Measurements from ENCODE around the gene TEKT3. TPM values are rescaled to one million over a fixed set of nuclear protein-coding genes. Genes with fewer than 3 reads are reported as not detected.

Gene TEKT3
- total RNA-seq, 1 experiment from 2014 or later, result not detected

DNA sequence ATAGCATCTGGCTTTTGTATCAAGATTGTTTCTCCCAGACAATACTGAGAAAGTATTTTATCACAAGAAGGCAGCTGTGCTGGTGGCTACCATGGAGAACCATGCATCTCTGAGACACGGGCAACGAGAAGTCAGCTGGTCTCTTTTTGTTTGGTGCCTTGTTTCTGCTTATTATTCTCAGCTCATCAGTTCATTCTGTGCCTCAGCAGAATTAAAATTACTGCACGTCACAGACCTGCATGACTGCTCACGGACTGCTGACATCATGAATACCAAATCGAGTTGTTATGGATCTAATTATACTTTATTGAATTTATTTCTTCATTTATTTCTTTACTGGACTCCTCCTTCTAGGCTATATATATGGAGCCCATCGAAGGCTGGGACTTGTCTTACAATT, 57.3 kb downstream of the TEKT3 start:
- intact Hi-C loops (cut with micrococcal nuclease; ENCODE audit: unreplicated experiment), result no loop called here
- Histone ChIP-seq H3F3A (ENCODE audit: insufficient read depth, low read depth) (no peaks in the 10 kb centered on the region), H3K27me3 (ENCODE audit: insufficient read depth, low read depth) (no peaks in the 10 kb centered on the region; the same call in 1 of the 2 replicates), H2AFZ (no peak overlapping the region), H3K4me3 (no peak overlapping the region), H3K9me2 (ENCODE audit: insufficient read depth) (no peaks in the 10 kb centered on the region), H3K4me1 (replicated peaks; ENCODE audit: insufficient read depth) (no peaks in the 10 kb centered on the region), H4K20me1 (ENCODE audit: insufficient read depth) (no peaks in the 10 kb centered on the region), H3K79me2 (ENCODE audit: low read depth) (no peaks in the 10 kb centered on the region), H3K27ac (no peak overlapping the region), H3K9me3 (ENCODE audit: insufficient read depth, low read depth) (no peaks in the 10 kb centered on the region), H3K36me3 (ENCODE audit: low read depth) (no peaks in the 10 kb centered on the region), H3K4me2 (no peak overlapping the region)
- POLR2A ChIA-PET (ENCODE audit: unreplicated experiment), result no interaction called here
- BruUV-seq (replicated peaks), result no TSS peak
- no peak for DNase-seq
- TF ChIP-seq, protein P1, sequence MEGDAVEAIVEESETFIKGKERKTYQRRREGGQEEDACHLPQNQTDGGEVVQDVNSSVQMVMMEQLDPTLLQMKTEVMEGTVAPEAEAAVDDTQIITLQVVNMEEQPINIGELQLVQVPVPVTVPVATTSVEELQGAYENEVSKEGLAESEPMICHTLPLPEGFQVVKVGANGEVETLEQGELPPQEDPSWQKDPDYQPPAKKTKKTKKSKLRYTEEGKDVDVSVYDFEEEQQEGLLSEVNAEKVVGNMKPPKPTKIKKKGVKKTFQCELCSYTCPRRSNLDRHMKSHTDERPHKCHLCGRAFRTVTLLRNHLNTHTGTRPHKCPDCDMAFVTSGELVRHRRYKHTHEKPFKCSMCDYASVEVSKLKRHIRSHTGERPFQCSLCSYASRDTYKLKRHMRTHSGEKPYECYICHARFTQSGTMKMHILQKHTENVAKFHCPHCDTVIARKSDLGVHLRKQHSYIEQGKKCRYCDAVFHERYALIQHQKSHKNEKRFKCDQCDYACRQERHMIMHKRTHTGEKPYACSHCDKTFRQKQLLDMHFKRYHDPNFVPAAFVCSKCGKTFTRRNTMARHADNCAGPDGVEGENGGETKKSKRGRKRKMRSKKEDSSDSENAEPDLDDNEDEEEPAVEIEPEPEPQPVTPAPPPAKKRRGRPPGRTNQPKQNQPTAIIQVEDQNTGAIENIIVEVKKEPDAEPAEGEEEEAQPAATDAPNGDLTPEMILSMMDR (conservative IDR thresholded peaks at IDR 0.05), result no peak
- TF ChIP-seq EZH2 (IDR thresholded peaks at IDR 0.05; ENCODE audit: low read depth), result no peak
- CTCF ChIA-PET, result no interaction called here

DNA sequence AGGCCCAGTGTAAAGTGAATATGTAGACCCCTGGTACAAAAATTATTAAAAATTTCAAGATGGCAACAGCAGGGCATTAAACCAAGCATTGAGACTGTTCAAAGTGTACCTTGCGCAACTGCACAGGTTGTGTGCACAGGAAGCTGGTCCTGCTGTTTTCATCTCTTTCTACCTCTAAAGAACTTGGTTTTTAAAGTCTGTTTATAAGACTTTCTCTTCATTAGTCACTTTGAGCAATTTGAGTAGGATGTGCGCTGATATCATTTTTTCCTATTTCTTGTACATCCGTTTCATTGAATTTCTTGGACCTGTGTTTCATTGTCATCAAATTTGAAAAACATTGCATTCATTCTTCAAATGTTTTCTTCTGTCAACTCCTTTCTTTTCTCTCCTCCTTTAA, 59.5 kb downstream of the TEKT3 start:
- no peak for DNase-seq
- no peaks in the 10 kb centered on the region for H3K4me1 ChIP-seq (replicated peaks; ENCODE audit: insufficient read depth)
- H3K27ac ChIP-seq, result no peak overlapping the region
- H3K9me2 ChIP-seq (ENCODE audit: insufficient read depth), result no peaks in the 10 kb centered on the region
- no peak overlapping the region for H2AFZ ChIP-seq
- no peaks in the 10 kb centered on the region for H3K9me3 ChIP-seq (ENCODE audit: insufficient read depth, low read depth)
- CTCF ChIA-PET, result no interaction called here
- no TSS peak for BruUV-seq (replicated peaks)
- intact Hi-C loops (cut with micrococcal nuclease; ENCODE audit: unreplicated experiment), result no loop called here
- H3K36me3 ChIP-seq (ENCODE audit: low read depth), result no peaks in the 10 kb centered on the region
- TF ChIP-seq, protein P1 (conservative IDR thresholded peaks at IDR 0.05), result no peak
- TF ChIP-seq EZH2 (IDR thresholded peaks at IDR 0.05; ENCODE audit: low read depth), result no peak
- no peaks in the 10 kb centered on the region for H4K20me1 ChIP-seq (ENCODE audit: insufficient read depth)
- no peak overlapping the region for H3K4me2 ChIP-seq
- POLR2A ChIA-PET (ENCODE audit: unreplicated experiment), result no interaction called here
- H3F3A ChIP-seq (ENCODE audit: insufficient read depth, low read depth), result no peaks in the 10 kb centered on the region
- no peak overlapping the region for H3K4me3 ChIP-seq
- H3K27me3 ChIP-seq (ENCODE audit: insufficient read depth, low read depth), result no peaks in the 10 kb centered on the region; the same call in 1 of the 2 replicates
- H3K79me2 ChIP-seq (ENCODE audit: low read depth), result no peaks in the 10 kb centered on the region

DNA sequence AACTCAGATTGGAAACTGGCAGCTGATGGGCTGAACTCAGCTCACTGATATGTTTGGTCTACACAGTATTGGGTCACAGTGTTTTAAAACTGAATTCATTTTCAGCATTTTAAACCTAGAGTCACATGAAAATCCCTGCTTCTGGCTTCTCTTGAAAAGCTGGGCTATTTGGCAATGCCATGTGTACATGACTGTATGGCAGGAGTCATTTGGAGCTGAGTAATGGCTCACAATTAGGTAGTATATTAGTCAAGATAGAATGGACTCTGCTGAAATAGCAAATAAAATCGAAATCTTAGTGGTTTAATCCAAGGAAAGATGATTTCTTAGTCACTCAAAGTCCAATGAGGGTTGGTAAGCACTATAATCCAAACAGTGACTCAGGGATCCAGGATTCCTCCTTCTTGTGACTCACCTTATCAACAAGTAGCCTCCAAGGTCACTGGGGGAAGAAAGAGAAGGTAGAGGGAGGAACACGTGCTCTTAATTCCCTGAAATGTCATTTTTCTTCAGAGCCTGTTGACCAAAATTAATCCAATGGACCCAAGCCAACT, 62.4 kb downstream of the TEKT3 start:
- Histone ChIP-seq H3K4me3 (no peak overlapping the region), H3K4me2 (no peak overlapping the region)
- CTCF ChIA-PET, result no interaction called here

More for the DNA sequence above, 62.4 kb downstream of the TEKT3 start:
- Histone ChIP-seq H3K79me2 (ENCODE audit: low read depth) (no peaks in the 10 kb centered on the region), H3K36me3 (ENCODE audit: low read depth) (no peaks in the 10 kb centered on the region), H3F3A (ENCODE audit: insufficient read depth, low read depth) (no peaks in the 10 kb centered on the region), H3K4me1 (replicated peaks; ENCODE audit: insufficient read depth) (no peaks in the 10 kb centered on the region), H3K27ac (no peak overlapping the region), H2AFZ (no peak overlapping the region), H3K9me3 (ENCODE audit: insufficient read depth, low read depth) (no peaks in the 10 kb centered on the region), H3K9me2 (ENCODE audit: insufficient read depth) (no peaks in the 10 kb centered on the region), H4K20me1 (ENCODE audit: insufficient read depth) (no peaks in the 10 kb centered on the region), H3K27me3 (ENCODE audit: insufficient read depth, low read depth) (no peaks in the 10 kb centered on the region)
- no TSS peak for BruUV-seq (replicated peaks)
- TF ChIP-seq, protein P1 (conservative IDR thresholded peaks at IDR 0.05), result no peak
- no peak for TF ChIP-seq EZH2 (IDR thresholded peaks at IDR 0.05; ENCODE audit: low read depth)
- POLR2A ChIA-PET (ENCODE audit: unreplicated experiment), result no interaction called here
- DNase-seq, result peak in 1 of 2 experiments; percentile 37
- intact Hi-C loops (cut with micrococcal nuclease; ENCODE audit: unreplicated experiment), result no loop called here
